NCI-H748 treated with DMSO at 0.1 percent for 48 hours (cell line): ENCODE results near the gene AP4S1.
A peak's percentile ranks its signal among the peaks of the same experiment; 100 is the strongest.
"Not testable (repeated sequence)": the region's sequence is repeated elsewhere in the genome, so short reads cannot be mapped to it uniquely, and the experiment has no call there.

Source experiments
- DNase-seq: peaks from one replicate; lab custom pipeline; 2025; lab: John Stamatoyannopoulos, UW

The AP4S1 gene

DNA sequence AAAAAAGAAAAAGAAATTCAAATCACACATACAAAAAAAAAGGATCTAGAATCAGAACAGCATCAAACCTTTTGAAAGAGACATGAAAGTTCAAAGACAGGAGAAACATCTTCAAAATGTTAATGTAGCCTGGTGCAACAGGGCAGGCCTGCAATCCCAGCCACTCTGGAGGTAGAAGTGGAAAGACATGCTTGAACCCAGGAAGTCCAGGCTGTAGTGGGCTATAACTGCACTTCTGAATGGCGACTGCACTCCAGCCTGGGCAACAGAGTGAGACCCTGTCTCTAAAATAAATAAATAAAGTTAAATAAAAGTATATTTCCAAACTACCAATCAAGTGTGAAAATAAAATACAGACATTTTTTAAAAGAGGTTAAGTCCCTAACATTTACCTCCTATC lies 18.7 kb upstream of the AP4S1 start:
- DNase-seq = no peak

DNA sequence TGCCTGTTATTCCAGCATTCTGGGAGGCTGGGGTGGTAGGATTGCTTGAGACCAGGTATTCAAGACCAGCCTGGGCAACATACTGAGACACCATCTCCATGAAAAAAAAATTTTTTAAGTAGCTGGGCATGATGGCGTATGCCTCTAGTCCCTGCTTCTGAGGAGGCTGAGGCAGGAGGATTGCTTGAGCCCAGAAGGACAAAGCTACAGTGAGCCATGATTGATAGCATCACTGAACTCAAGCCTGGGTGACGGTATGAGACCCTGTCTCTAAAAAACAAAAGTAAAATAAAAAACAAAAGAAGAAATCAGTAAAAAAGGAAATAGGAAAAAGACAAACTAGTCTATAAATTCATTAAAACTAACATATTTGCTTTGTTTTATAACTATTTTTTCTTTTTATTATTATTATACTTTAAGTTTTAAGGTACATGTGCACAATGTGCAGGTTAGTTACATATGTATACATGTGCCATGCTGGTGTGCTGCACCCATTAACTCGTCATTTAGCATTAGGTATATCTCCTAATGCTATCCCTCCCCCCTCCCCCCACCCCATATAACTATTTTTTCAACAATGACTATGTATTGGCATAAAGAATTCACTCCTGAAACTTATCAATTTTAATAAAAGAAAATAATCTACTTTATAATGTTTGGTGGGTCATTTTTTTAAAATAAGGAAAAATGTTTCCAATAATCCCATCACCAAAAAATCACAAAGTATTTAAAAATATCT lies 15.4 kb upstream of the AP4S1 start:
- no peak for DNase-seq

DNA sequence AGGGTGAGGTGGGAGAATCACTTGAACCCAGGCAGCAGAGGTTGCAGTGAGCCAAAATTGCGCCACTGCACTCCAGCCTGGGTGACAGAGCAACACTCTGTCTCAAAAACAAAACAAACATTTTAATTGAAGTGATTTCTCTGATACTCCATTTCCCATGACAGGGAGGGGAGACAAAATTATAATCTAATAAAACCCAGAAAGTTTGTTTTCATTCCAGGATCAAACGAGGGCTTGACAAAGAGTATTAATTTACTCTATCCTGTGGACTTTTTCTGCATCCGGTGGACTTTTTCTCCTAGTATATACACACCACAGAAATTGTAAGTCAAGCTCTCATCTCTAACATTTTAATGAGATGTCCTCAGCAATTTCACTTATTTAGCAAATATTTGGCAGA lies 14.5 kb upstream of the AP4S1 start:
- DNase-seq = no peak

- no peak for DNase-seq
Measured at GRCh38 chr14:31013841-31014240, 11.6 kb upstream of the AP4S1 start.

DNA sequence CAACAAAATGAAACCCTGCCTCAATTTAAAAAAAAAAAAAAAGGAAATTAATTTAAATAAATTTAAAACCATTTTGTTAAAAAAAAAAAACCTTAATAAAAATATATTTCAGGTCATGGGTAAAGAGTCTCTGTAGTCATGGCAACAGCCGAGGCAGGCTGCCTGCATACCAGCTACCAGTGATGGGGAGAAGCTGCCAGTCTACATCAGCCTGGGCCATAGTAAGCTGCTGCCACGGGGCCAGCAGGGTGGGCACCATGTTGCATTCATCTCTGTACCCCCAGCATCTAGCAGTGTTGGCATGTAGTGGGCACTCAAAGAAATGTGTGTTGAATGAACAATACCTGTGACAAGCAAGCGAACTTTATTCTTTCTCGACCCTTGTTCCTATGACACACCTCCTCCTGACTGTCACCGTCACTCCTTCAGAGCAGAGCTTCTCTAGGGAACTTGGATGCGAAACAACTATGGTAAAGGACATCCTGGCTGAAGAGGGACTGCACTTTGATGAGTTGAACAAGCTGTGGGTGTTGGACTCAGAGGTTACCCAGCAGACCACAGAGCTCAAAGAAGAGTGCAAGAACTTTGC lies 7.3 kb upstream of the AP4S1 start:
- DNase-seq = no peak

DNA sequence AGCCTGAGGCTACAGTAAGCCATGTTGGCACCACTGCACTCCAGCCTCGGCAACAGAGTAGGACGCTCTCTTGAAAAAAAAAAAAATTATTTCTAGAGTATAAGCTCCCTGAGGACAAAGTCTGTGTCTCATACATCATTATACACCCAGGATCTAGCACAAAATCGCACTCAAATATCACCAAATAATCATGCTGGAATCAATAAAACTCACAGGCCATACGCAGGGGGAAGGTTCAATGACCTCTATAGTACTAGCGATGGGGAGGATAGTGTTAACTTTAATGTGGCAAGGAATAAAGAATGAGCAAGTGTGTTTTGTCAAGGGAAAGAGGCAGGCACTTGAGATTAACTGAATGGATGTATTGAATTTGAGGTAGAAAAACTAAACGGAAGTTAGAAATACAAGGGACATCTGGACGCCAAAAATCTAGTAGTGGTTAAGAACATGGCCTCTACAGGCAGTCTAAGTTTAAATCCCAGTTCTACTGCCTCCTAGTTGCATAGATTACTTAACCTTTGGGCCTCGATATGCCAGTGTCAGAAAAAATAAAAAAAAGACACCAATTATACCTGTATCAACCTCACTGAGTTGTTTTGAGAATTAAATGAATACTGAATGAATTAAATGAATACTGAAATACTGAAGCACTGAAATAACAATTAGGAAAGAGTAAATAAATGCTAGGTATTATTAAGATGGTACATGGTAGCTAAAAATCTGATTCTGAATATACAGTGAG lies 4.4 kb upstream of the AP4S1 start:
- no peak for DNase-seq

- DNase-seq = no peak
Measured at GRCh38 chr14:31021576-31021949, 3.9 kb upstream of the AP4S1 start.

- DNase-seq = no peak
Measured at GRCh38 chr14:31022386-31022785, 3.1 kb upstream of the AP4S1 start.

DNA sequence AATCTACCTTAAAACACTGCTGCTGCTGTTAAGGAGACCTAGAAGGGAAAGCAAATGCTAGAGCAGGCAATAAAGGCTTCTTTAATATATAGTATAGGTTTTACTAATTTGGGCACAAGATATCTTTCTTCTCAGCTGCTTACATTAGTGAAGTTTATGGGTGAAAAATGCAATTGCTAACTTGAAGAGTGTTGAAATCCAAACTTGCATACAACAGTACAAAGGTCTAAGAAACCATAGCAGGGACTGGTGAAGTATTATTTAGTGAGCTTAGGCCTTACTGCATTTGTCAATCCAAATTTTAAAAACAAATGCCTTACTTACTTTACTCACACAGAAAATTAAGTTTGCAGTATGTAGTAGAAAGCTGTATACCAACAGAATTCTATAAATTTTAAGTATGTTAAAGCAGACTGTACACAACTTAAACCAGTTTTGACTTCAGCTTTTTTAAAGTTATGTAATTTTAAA lies 1.4 kb upstream of the AP4S1 start:
- no peak for DNase-seq

- DNase-seq = no peak
Measured at GRCh38 chr14:31024577-31025366, 677 bp upstream of the AP4S1 start.

GRCh38 chr14:31026077-31026449 lies 614 bp downstream of the AP4S1 start, which contains the start of gene STRN3:
TSS of gene STRN3 (minus strand) at chr14:31026379. CDS start at chr14:31026185, 194 bp downstream.
- no peak for DNase-seq

DNA sequence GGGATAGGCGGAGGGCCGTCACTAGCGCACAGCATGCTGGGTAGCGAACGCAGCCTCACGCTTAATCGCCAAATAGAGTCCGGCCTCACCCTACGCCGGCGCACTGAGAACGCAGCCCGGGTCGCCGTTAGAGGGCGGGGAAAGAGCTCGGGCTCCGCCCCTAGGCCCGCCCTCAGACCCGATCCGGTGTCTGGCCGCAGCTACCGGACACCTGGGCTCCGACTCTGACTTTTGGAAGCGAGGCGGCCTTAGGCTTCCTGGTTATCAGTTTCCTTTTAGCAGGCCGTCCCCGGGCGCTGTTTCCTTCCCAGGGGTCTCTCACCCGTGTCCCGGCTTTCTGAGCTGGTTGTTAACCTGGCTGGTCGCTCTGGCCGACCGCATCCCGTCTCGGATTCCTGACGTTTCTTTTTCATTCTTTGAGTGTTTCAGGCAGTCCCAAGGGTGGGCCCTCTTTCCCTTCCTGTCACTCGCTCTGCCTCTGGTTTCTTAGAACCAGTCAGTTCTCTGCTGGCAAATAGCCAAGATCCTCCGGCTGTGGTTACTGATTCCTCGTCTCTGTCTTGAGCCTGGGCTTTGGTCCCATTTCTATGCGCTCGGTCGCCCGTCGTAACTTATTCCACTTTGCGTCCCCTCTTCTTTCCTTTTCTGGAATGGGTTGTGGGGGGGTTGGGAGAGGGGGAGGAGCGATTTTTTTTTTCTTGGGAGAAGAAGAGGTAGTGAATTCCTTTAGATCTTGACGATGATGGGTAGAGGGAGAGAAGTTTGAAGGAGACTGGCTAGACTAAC lies 1.2 kb downstream of the AP4S1 start:
- peak; percentile 87 for DNase-seq

GRCh38 chr14:31027847-31028246 lies 2.4 kb downstream of the AP4S1 start:
- DNase-seq = no peak

DNA sequence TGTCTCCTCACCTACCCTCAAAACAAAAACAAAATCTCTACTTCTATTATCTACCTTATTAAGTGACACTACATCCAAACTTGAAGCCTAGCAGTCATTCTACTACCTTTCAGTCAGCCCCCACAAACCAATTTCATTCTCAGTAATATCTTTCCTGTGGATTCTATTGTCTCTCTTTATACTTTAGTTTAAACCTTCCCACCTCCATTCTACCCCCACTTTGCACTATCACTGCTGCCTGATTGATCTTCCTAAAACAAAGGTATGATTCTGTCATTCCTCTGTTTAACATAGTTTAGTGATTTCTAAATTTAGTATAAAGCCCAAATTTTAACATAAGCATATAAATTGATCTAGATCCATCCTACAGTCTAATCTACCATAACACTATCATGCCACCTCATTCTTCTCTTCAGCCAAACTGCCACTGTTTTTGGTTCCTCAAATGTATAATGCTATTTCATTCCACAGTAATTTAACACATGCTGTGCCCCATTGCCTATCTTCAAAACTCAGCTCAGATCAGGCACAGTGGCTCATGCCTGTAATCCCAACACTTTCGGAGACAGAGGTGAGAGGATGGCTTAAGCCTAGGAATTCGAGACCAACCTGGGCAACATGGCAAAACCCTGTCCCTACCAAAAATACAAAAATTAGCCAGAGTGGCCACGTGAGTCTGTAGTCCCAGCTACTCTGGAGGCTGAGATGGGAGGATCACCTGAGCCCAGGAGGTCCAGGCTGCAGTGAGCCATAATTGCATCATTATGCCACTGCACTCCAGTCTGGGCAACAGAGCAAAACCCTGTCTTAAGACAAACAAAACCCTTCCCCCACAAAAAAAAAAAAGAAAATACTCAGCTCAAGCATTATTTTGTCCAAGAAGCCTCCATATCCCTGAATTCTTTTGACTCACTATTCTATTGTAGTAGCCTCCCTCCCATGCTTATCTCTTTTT lies 3.8 kb downstream of the AP4S1 start:
- no peak for DNase-seq

- no peak for DNase-seq
Measured at GRCh38 chr14:31030469-31030868, 5.0 kb downstream of the AP4S1 start.

- DNase-seq = no peak
Measured at GRCh38 chr14:31036552-31036951, 11.1 kb downstream of the AP4S1 start.

- no peak for DNase-seq
Measured at GRCh38 chr14:31037709-31038221, 12.3 kb downstream of the AP4S1 start.

DNA sequence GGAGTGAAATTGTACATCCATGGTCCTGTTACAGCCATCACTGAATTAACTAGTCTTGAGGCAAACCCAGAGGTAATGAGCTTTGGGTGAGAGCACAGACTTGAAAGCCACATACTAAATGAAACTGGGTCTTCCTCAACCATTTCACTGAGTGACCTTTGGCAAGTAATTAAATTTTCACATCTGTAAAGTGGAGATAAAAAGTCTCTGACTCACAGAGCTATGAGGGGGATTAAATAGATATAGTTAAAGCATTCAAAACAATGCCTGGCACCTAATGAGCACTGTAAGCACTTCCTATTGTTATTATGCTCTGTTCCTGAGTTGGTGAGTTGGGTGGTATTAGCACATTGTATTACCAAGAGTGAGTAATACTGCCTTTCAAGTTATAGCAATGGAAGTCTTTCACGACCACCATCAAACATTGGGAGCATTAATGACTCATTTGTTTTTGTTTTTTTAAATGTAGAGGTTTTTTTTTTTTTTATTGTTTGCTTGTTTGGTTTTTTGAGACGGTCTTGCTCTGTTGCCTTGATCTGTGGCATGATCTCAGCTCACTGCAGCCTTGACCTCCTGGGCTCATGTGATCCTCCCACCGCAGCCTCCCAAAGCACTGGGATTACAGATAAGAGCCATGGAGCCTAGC lies 13.2 kb downstream of the AP4S1 start:
- DNase-seq = no peak

DNA sequence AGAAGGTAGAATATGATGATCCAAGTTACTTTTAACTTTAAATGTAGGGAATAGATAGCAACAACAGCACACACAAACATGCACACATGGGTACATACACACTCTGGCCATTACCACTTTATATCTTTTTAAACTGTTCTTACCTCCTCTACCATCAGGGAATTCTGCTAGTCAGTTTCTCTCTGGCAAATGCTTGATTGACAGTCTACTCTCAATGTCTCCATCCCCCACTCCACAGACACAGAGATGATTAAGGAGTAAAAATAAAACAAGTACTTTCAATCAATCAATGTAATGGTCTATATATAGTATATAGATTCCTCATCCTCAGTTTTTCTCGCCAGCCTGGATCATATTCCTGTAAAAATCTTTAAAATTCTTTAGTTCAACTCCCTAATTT lies 16.9 kb downstream of the AP4S1 start:
- no peak for DNase-seq

DNA sequence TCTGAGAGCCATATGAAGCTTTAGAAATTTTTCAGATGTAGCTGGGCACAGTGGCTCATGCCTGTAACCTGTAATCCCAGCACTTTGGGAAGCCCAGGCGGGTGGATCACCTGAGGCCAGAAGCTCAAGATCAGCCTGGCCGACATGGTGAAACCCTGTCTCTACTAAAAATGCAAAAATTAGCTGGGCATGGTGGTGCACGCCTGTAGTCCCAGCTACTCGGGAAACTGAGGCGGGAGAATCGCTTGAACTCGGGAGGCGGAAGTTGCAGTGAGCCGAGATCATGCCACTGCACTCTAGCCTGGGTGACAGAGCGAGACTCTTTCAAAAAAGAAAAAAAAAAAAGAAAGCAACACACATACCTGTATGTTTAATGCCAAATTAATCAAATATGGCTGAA lies 17.4 kb downstream of the AP4S1 start:
- not testable (repeated sequence) for DNase-seq
